HG03520 (cell line): ENCODE results near the gene SMAD7.

ENCODE experiments used
- ATAC-seq: cut with Tn5 transposase; IDR thresholded peaks from one replicate; pipeline ENCODE4 v1.9.1; 2021; ENCODE audit warnings: mild to moderate bottlenecking, moderate library complexity; ENCODE audit not compliant: unreplicated experiment

The SMAD7 gene

DNA sequence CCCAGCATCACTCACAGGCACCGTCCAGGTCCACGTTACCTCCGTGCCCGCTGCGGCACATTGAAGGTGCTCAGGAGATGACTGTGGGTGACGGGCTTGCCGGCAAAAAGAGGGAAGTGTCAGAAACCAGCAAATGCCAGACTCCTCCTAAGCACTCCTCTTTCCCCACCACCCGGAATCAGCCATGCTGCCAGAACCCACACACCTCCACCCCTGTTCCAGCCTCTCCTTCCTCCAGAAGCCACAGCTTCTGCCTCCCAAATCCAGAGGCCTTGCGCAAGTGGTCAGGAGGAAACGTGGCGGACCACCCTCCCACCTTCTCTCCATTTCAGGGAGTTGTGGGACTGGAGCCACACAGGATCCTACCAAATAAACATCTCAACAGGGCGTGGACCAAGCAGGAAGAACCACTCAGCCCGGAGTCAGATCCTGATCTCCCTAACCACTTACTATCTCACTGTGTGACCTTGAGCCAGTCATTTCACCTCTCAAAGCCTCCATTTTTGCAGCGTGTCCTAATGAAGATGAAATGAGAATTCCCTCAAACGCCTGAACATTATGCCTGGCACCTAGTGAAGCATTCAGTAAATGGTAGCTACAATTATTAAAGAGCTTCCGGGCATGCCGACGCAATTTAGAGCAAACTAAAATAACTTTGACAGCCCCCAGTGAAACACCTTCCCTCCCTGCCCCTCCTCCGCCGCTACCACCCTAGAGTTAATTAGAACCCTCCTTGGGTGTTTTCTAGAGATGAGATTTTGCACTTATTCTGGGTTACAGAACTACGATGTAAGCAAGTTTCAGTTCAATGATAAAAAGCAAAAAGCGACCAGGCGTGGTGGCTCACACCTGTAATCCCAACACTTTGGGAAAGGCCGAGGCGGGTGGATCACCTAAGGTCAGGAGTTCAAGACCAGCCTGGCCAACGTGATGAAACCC lies 32.9 kb downstream of the SMAD7 start:
- ATAC-seq = no peak

DNA sequence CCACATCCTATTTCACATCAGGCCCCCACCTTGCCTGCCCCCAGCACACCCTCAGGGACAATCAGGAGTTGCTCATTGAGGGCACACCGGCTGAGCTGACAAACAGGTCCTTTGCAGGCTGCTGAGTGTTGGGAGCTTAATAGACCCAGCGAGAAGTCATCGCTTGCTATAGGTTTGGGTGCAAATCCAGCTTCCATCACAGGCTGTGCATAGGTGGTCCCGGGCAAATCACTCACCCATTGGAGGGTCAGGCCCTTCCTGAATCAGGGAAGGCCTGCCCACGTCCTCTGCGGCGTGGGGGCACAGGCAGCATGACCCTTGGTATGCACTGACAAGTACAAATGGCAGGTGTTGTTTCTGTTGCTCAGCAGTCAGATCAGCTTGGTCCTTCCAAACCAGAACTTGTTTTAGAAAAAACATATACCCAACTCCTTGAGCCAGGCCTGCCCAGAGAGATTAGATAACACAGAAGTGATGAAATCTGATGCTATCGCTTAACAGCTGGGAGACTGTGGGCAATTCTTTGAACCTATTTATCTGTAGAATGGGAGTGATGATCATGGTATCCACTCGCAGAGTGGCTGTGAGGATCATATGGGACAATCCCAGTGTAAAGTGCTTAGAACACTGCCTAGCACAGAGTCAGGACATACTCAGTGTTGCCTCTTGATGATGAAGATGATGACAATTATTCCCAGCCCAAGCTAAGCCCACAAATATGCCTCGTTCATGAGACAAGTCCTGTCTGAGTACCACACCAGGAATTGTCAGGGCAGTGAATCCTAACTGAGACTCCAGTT lies 34.9 kb downstream of the SMAD7 start:
- no peak for ATAC-seq

DNA sequence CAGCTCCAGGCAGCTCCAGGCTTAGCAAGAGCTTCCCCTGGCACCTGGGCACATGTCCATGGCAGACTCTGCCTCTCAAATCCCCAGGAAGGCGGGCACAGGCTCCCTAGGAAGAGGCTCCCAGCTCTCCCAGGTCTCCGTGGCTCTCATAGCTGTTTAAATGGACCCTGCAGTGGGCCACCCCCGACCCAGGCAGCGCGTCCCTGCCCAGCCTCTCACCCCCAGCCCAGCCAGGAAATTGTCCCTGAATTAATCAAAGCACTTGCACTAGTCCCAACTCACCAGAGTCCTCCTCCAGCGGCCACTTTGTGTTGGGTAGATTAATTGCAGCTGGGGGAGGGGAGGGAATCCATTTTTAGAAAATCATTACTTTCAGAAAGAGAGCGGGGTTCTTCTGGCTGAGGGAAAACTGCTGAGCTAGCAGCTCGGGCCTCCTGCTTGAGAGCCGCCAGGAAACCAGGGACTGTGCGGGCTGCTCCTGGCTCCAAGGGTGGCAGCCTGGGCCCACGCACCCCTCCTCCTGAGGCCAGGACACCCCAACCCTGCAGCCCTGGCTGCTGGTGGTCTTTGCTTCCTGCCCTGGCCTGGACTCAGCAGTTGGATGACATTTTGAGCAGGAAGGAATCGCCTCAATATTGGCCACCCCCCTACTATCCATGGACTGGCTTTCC lies 36.0 kb downstream of the SMAD7 start:
- ATAC-seq = no peak

DNA sequence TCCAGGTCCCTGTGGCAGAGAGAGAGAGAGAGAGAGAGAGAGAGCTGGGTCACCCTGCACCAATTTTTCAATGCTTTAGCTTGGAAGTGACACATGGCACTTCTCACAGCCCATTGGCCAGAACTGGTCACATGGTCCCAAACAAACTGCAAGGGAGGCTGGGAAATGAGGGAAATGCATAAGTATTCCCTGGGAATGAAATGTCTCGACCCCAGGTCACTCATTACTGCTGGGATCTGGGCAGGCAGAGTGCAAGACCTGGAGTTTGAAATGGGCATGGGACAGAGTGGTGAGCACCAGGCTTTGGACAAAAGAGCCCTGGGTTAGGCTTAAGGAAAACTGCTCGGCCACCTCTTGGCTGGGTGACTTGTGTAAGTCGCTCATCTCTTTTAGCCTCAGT lies 37.0 kb downstream of the SMAD7 start:
- no peak for ATAC-seq

DNA sequence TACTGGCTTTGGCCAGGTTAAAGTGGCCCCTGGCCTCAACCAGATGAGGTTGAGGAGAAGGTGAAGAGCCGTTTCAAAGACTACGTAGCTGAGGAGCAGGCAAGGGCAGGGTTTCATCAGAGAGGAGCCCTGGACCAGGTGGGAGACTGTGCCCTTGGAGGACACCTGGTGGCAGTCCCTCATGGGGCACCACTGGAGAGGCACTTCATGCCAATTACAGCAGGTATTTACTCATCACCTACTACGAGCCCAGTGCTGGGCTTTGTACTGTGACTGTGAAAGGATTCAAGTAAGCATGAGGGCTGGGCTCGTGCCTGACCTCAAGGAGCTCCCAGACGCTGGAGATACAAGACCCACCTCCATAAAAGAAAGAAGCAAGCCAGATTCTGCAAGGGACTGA lies 37.6 kb downstream of the SMAD7 start:
- no peak for ATAC-seq

DNA sequence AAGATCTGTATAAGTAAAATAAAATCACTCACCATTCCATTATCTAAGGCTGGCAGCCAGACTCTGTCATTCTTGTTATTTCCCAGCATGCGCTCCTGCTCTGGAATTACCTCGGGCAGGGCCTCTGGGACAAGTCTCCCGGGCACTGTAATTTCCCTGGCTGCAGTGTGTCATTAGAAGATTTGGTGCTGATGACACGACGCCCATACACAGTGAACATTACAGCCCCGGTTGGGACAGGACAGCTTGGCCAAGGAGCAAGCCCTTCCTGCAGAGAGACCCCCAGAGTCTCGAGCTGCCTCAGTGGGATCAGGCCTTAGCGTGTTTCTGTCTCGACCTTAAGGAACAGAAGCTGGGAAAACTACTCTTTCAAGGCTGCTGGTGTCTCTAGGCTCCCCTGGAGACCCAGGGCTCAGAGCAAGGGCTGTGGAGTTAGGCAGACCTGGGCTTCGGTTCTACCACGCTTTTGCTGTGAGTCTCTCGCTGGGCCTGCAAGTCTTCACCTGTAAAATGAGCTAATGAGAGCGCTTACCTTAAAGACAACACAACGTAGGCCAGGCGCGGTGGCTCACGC lies 39.7 kb downstream of the SMAD7 start:
- ATAC-seq = no peak

DNA sequence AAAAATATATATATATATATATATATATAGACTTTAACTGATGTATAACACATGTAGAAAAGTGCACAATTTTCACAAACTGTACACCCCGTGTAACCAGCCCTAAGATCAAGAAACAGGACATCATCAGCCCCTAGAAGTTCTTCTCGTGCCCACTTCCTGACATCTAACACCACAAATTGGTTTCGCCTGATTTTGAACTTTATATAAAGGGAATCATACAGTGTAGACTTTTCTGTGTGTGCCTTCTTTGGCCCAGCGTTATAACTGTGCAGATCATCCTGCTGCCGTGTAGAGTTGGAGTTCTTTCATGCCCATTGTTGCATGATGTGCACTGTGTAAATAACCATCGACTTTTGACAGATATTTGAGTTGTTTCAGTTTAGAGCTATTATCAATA lies 41.0 kb downstream of the SMAD7 start:
- ATAC-seq = no peak

DNA sequence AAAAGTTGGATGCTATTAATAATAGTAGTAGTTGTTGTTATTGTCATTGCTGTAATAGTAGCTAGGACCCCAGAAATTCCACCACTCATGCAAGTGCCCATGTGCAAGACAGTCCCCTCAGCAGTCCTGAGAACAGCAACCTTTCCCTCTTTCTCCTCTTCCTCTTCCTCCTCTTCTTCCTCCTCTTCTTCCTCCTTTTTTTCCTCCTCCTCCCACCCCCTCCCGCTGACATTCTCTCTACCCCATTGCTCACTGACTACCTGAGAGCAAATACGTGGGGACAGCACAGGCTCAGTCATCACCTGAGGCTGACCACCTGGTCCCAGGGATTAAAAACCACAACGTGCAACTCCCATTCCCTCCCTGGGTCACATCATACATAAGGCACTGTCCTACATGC lies 41.8 kb downstream of the SMAD7 start:
- no peak for ATAC-seq

DNA sequence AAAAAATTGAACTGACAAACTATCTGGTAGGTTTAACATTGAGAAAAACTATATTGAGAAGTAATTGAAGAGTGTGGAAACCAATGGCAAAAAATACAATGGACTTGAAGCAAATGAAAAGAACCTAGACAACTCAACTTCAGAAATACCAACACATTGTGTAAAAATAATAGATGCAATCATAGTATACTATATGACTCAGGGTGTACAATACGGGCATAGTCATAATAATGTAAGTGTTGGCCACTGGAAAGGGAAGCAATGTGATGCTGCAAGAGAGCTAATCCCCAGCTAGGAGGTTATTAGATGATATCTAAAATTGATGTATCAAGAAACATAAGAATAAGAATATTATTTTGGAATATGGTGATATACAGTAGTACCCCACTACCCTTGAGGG lies 45.3 kb downstream of the SMAD7 start:
- no peak for ATAC-seq

DNA sequence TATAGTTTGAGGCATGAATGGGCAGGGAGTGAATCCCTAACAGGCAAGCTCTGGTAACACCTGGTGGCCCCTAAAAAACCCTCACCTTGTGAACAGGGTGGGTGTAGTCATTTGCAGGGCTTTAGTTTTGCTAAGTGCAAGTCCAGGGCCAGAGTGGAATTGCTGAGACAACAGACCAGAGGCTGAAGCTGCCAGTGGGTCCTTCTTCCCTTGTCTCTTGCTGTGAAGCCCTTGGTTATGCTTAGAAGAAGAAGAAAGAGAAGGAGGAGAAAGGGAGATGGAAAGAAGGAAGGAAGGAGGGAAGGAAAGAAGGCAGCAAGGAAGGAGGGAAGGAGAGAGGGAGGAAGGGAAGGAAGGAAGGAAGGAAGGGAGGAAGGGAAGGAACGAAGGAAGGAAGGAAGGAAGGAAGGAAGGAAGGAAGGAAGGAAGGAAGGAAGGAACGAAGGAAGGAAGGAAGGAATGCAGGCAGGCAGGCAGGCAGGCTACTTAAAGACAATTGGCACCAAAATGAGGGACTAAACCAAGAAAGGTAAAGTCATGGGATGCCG lies 45.8 kb downstream of the SMAD7 start:
- no peak for ATAC-seq

DNA sequence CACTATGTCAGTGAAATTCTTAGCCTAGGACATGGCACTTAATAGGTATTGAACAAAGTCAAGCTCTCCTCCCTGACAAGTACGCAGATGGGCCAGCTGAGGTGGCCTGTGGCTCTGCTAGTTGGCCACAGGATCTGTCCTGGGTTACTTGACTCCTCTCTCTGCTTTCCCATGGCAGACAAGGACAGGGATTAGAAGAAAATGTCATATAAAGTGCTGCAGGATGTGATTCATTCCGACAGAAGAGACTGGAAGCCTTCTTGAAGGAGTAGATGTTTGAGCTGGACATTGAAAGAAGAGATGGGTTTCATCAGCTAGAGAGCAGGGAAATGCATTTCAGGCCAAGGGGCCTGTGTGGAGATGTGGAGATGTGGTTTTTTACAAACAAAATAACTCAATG lies 46.7 kb downstream of the SMAD7 start:
- no peak for ATAC-seq

DNA sequence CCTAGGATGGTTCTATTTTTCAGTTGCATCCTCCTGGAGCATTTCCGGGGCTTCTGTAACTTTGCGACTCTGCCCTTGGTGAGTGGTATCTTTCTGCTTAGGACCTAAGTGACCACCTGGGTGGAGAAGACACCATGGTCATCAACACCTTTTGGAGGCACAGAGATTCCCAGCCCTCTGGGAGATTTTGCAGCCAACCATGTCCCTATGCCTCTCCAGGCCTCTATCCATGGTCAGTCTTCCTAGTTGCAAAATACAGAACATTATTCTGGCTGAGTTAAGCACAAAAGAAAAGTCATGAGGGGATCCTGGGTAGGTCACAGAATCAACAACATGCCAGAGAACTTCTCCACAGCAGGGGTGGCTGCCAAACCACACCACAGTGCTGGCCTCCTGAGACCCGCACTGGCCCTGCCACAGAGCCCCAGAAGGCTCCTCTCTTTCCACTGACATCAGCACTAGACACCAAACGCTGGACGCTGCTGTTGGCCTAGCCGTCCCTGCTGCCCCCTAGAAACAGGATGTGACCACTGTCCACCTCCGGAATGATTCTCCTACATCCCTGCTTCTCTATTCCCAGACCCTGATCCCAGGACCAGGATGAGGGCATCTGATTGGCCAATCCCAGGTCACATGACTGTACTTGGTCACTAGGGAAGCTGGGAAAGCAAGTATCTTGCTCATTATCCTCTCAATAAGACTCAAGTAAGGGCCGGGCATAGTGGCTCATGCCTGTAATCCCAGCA lies 47.7 kb downstream of the SMAD7 start:
- no peak for ATAC-seq

DNA sequence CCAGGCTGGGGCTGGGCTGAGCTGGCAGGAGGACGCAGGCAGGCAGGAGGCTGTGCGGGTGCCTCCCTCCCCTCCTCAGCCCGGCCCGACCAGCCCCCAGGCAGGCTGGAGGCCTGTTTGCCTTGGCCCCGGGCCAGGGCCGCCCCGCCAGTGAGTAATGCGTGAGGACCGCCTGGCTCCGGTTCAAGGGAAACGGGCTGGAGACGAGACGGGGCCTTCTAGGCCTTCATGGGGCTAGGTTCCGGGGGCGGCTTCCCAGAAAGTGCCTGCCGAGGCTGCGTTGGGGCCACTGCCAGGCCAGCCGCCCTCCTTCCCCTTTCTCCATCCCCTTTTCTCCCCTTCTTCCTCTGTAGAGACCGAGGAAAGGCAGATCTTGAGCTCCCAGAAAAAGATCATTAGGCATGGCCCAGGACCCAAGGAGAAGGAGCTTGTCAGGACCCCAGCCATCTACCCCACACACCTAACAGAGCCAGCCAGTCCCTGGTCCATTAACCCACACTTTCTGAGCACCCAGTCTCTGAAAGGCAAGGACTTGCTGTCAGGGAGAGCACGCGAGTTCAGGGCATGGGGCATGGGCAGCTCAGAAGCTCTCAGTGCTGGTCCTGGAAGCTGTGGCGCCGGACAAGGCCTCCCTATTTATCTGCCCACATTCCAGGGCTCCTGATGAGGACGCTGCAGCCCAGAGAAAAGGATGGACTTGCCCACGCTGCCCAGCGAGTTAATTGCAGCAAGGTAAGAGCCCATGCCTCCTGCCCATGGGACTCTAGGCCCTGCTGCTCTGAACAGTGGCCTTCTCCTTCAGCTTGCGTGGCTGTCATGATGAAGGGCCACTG lies 48.5 kb downstream of the SMAD7 start:
- no peak for ATAC-seq

DNA sequence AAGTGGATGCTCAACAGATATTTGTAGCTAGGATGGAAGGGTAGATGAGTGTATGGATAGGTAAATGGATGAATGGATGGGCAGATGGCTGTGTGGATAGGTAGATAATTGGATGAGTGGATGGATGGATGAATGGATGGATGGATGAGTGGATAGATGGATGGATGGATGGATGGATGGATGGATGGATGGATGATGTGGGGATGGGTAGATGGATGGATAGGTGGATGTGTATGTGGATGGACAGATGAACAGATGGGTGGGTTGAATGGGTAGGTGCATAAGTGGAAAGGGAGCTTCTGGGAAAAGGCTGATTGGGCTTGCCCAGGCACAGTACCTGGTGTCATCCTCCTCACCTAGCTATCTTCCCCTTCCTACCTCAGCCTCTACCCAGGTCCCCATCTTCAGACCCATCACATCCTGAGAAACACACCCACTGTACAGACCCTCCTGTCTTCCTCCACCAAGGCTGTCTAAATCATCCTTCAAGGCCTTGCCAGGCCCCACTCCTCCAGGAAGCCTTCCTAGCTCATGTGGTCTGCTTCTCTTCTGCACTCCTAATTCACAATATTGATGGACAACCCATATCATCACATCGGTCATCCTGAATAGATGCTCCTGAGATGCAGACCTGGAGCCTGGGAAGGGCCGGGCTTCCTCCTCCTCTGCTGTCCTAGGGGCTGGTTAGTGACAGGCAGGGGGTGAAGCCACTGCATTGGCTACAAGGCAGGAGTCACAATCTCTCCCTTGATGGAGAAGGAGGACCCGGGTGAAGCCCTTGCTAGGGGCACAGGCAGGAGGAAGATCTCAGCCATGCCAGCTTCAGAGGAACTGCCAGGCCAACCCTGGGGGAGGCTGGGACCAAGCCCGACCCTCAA lies 49.4 kb downstream of the SMAD7 start:
- no peak for ATAC-seq

DNA sequence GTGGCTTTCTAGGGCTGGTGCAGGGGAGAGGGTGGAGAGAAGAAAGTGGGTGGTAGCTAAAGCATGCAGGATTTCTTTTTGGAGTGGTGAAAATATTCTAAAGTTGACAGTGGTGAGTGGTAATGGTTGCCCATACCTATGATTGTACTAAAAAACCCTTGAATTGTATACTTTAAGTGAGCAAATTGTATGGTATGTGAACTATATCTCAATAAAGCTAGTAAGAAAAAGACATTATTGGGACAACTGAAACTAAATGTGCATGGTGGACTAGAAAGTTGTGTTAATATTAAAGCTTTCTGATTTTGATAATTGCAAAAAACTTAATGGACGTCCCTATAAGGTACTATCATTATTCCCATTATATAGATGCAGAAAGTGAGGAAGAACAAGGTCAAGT lies 50.3 kb downstream of the SMAD7 start:
- ATAC-seq = no peak

DNA sequence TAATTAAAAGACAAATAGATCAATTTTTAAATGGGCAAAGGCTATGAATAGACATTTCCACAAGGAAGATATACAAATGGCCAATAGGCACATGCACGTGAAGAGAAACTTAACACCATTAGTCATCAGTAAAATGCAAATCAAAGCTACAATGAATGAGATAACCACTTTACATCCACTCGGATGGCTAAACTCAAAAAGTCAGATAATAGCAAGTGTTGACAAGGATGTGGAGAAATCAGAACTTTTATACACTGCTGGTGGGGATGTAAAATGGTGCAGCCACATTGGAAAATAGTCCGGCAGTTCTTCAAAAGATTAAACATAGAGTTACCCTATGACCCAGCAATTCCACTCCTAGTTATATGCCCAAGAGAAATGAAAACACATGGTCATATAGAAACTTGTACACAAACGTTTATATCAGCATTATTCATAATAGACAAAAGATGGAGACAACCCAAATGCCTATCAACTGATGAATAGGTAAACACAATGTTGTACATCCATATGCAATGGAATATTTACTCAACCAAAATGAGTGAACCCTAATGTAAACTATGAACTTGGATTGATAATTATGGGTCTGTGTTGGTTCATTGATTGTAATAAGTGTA lies 51.1 kb downstream of the SMAD7 start:
- ATAC-seq = no peak

DNA sequence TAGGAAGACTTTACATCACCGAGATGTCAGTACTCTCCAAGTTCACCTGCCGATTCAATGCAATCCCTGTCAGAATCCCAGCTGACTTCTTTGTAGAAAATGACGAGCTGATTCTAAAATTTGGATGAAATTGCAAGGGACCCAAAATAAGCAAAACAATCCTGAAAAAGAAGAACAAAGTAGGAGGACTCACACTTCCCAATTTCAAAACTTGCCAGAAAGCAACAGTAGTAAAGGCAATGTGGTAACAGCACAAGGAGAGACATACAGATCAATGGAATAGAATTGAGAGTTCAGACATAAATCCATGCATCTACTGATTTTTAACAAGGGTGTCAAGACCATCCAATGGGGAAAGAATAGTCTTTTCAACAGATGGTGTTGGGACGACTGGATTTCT lies 52.2 kb downstream of the SMAD7 start:
- no peak for ATAC-seq

DNA sequence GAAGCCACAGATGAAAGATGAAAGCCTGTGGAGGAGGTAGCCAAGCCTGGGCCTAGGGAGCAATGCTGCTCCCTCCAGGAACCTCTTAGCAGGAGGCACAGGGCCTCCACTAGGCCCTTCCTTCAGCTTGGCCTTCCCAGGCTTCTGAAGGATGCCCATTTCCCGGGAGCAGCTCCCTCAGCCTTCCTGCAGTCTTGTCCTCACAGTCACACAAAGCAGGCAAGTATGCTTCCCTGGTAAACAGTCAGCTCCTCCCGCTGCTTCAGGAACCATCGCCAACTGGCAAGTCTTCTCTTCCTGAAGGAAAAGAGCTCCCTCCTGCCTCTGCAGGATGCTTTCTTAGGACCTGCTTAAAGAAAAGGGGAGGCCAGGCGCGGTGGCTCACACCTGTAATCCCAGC lies 53.2 kb downstream of the SMAD7 start:
- ATAC-seq = no peak
